Subcutaneous abdominal adipose tissue (tissue), 5 donors: ENCODE data around the gene SMC4.

ENCODE experiments used
- H3K27ac ChIP-seq: one replicate; pipeline ENCODE4 v1.7.0; 2013; ENCODE audit warnings: low read depth, mild to moderate bottlenecking, inconsistent platforms, low read length, moderate library complexity
- H3K27me3 ChIP-seq, 5 donors: one replicate each; pipeline ENCODE4 v1.7.0; 2013; ENCODE audit warnings: low read length in 5 of 5, inconsistent platforms in 1 of 5; ENCODE audit not compliant: control insufficient read depth in 5 of 5, insufficient read depth in 4 of 5
- H3K36me3 ChIP-seq, 5 donors: one replicate each; pipeline ENCODE4 v1.7.0; 2013; ENCODE audit warnings: low read length in 5 of 5; ENCODE audit not compliant: control insufficient read depth in 5 of 5, insufficient read depth in 5 of 5
- H3K4me1 ChIP-seq, 5 donors: one replicate each; pipeline ENCODE4 v1.7.0; 2013; ENCODE audit warnings: low read length in 5 of 5, mild to moderate bottlenecking in 3 of 5, moderate library complexity in 1 of 5; ENCODE audit not compliant: control insufficient read depth in 5 of 5, insufficient read depth in 5 of 5
- H3K4me3 ChIP-seq, 5 donors: one replicate each; pipeline ENCODE4 v1.7.0; 2013; ENCODE audit warnings: low read length in 5 of 5, low read depth in 1 of 5
- H3K9ac ChIP-seq, 5 donors: one replicate each; pipeline ENCODE4 v1.7.0; 2013; ENCODE audit warnings: low read length in 5 of 5, mild to moderate bottlenecking in 4 of 5, moderate library complexity in 3 of 5
- H3K9me3 ChIP-seq, 5 donors: one replicate each; pipeline ENCODE4 v1.7.0; 2013; ENCODE audit warnings: low read length in 5 of 5; ENCODE audit not compliant: control insufficient read depth in 5 of 5
- donor health status: healthy.
- donor health status: healthy.
- donor health status: healthy.
- donor health status: healthy.
- donor health status: healthy.

The SMC4 gene

GRCh38 chr3:160480931-160481330 is 81.5 kb downstream of the SMC4 start:
- H3K27me3 ChIP-seq: no peaks in the 10 kb centered on the region
- no peak overlapping the region for H3K27ac ChIP-seq
- H3K36me3 ChIP-seq: no peaks in the 10 kb centered on the region
- no peak overlapping the region for H3K9ac ChIP-seq
- H3K4me1 ChIP-seq: peaks cover 0 to 12% (median 0%) of the 10 kb centered on the region in 5 donors
- no peak overlapping the region for H3K4me3 ChIP-seq
- no peaks in the 10 kb centered on the region for H3K9me3 ChIP-seq

GRCh38 chr3:160481856-160482255 is 82.4 kb downstream of the SMC4 start:
- no peaks in the 10 kb centered on the region for H3K36me3 ChIP-seq
- no peak overlapping the region for H3K9ac ChIP-seq
- no peaks in the 10 kb centered on the region for H3K27me3 ChIP-seq
- no peaks in the 10 kb centered on the region for H3K9me3 ChIP-seq
- no peak overlapping the region for H3K4me3 ChIP-seq
- H3K4me1 ChIP-seq: peaks cover 0 to 12% (median 3%) of the 10 kb centered on the region in 5 donors
- H3K27ac ChIP-seq: no peak overlapping the region

GRCh38 chr3:160482796-160483195 is 83.3 kb downstream of the SMC4 start:
- no peaks in the 10 kb centered on the region for H3K36me3 ChIP-seq
- H3K27ac ChIP-seq: no peak overlapping the region
- H3K27me3 ChIP-seq: no peaks in the 10 kb centered on the region
- no peak overlapping the region for H3K9ac ChIP-seq
- peaks cover 0 to 12% (median 3%) of the 10 kb centered on the region in 5 donors for H3K4me1 ChIP-seq
- H3K9me3 ChIP-seq: no peaks in the 10 kb centered on the region
- no peak overlapping the region for H3K4me3 ChIP-seq
